ENCODE measurements around the gene L3MBTL2. TPM values are rescaled to one million over a fixed set of nuclear protein-coding genes. Genes with fewer than 3 reads are reported as not detected.

The L3MBTL2 gene
- total RNA-seq, 1 experiment from 2014 or later: 33.6 TPM

GRCh38 chr22:41248758-41249157 is 43.6 kb downstream of the L3MBTL2 start:
- no peak overlapping the region for H3K4me2 ChIP-seq (ENCODE audit: insufficient read depth, insufficient read length, low read length)

More at GRCh38 chr22:41248758-41249157, 43.6 kb downstream of the L3MBTL2 start:
- DNase-seq: no peak
- no peaks in the 10 kb centered on the region for H3K27me3 ChIP-seq (ENCODE audit: insufficient read depth, low read length)
- TF ChIP-seq CTCF (conservative IDR thresholded peaks at IDR 0.05): no peak
- no peaks in the 10 kb centered on the region for H3K9me3 Mint-ChIP-seq
- H3K79me2 ChIP-seq (ENCODE audit: insufficient read depth, low read length): no peaks in the 10 kb centered on the region
- H3K9me3 ChIP-seq (ENCODE audit: control insufficient read depth, low read depth, low read length): no peaks in the 10 kb centered on the region
- no CpG with 5 or more reads among the region's 10 CpGs for WGBS (ENCODE audit: extremely low coverage, insufficient read length, low lambda C conversion rate)
- H4K20me1 ChIP-seq (ENCODE audit: control insufficient read depth, insufficient read depth, insufficient read length): no peaks in the 10 kb centered on the region
- no peak overlapping the region for H4K5ac ChIP-seq (ENCODE audit: insufficient read length, low read depth, low read length)
- H2BK120ac ChIP-seq (ENCODE audit: low read depth, low read length, poor library complexity, severe bottlenecking): no peak overlapping the region
- no peak overlapping the region for H3K14ac ChIP-seq (ENCODE audit: insufficient read depth, low read length)
- no peaks in the 10 kb centered on the region for H3K4me1 Mint-ChIP-seq
- H2BK12ac ChIP-seq (ENCODE audit: insufficient read length, low read depth, low read length): no peak overlapping the region
- H3K36me3 Mint-ChIP-seq (ENCODE audit: insufficient read depth in 1 of 3, low read depth in 3 of 3): peaks cover 26 to 78% (median 58%) of the 10 kb centered on the region in 3 experiments; a peak in 6 of 7 replicates
- H3K27ac ChIP-seq (ENCODE audit: insufficient read length, low read depth, low read length): no peak overlapping the region
- H3K27me3 Mint-ChIP-seq (ENCODE audit: low read depth): no peaks in the 10 kb centered on the region
- no peaks in the 10 kb centered on the region for H3K23me2 ChIP-seq (ENCODE audit: insufficient read length, low read depth, low read length, poor library complexity, severe bottlenecking)
- H3K27ac Mint-ChIP-seq: no peak overlapping the region
- no peak overlapping the region for H2BK5ac ChIP-seq (ENCODE audit: insufficient read length, low read length)
- no peaks in the 10 kb centered on the region for H3K4me1 ChIP-seq (ENCODE audit: insufficient read depth, low read length)
- H2AFZ ChIP-seq (ENCODE audit: low read length): no peak overlapping the region
- H3K4me3 Mint-ChIP-seq: no peak overlapping the region
- H3K9ac ChIP-seq (ENCODE audit: extremely low read depth, insufficient read length, low read length): no peak overlapping the region
- H4K91ac ChIP-seq (ENCODE audit: insufficient read length, low read depth, low read length): no peak overlapping the region
- no peak overlapping the region for H4K8ac ChIP-seq (replicated peaks; ENCODE audit: insufficient read length, low read depth, low read length)
- no peak overlapping the region for H3T11ph ChIP-seq (ENCODE audit: low read length)
- H3K79me1 ChIP-seq (ENCODE audit: insufficient read depth, low read depth, low read length, poor library complexity, severe bottlenecking): no peaks in the 10 kb centered on the region
- no peak overlapping the region for H2AK5ac ChIP-seq (ENCODE audit: insufficient read length, low read length)
- no peak overlapping the region for H2BK15ac ChIP-seq (ENCODE audit: low read depth, low read length)
- no peak overlapping the region for H3K23ac ChIP-seq (ENCODE audit: insufficient read length, low read depth, low read length)
- no peak overlapping the region for H2BK20ac ChIP-seq (ENCODE audit: low read depth, low read length, poor library complexity, severe bottlenecking)
- no peak overlapping the region for H3K4ac ChIP-seq (ENCODE audit: low read depth, low read length)
- no peak overlapping the region for H3K18ac ChIP-seq (ENCODE audit: insufficient read length, low read depth, low read length)
- no peak overlapping the region for H3K56ac ChIP-seq (ENCODE audit: insufficient read length, low read depth, low read length)
